GM19452 (cell line): ENCODE results near the gene FAM234A.
"Not testable (repeated sequence)": the region's sequence is repeated elsewhere in the genome, so short reads cannot be mapped to it uniquely, and the experiment has no call there.

Experiments
- ATAC-seq: cut with Tn5 transposase; IDR thresholded peaks from one replicate; pipeline ENCODE4 v1.9.1; 2021; ENCODE audit not compliant: unreplicated experiment

Gene FAM234A

GRCh38 chr16:264440-264951 lies 29.9 kb downstream of the FAM234A start:
- ATAC-seq = no peak

GRCh38 chr16:265002-265529 lies 30.4 kb downstream of the FAM234A start:
- no peak for ATAC-seq

GRCh38 chr16:265711-266110 lies 31.1 kb downstream of the FAM234A start:
- no peak for ATAC-seq

- ATAC-seq = no peak
Observed at GRCh38 chr16:266258-267164, 31.9 kb downstream of the FAM234A start.

DNA sequence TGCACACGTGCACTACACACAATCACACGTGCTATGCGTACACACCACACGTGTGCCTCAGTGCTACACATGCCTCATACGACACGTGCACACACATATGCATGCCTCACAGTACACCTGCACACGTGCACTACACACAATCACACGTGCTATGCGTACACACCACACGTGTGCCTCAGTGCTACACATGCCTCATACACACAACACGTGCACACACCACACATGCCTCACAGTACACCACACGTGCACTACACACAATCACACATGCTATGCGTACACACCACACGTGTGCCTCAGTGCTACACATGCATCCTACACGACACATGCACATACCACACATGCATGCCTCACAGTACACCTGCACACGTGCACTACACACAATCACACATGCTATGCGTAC lies 32.9 kb downstream of the FAM234A start:
- ATAC-seq = not testable (repeated sequence)

DNA sequence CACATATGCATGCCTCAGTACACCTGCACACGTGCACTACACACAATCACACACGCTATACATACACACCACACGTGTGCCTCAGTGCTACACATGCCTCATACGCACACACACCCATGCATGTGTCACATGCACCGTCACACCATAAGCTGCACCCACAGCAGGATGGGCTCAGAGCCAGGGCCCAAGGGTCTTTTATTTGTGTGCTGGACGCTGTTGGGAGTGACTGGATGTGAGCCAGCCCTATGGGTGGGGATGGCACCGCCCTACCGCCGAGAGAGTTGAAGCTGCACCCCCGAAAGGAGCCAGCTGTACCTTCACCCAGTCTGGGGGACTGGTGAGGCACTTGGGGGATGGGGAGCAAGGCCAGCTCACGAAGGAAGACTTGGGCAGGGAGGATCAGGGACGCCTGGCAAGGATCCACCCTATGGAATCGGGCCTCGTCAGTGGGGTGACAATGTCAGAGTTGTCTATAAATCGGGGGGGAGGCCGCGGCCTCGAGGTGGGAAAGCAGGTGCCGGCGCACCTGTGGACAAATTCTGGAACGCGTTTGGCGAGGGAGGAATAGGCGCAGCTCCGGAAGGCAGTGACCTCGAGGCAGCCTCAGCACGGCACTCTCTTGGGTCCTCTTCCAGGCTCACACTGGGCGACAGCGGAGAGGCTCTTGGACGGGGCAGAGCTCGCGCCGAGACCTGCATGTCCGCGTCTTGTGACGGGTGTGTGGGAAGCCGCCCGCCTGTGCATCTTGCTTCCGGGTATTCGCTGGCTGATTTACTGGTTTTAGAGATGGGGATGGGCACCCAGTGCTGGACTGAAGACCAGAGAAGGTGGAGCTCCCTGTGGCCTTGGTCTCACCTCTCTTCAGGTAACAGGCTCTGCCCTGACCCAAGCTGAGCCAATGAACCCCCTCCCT lies 33.8 kb downstream of the FAM234A start:
- no peak for ATAC-seq

DNA sequence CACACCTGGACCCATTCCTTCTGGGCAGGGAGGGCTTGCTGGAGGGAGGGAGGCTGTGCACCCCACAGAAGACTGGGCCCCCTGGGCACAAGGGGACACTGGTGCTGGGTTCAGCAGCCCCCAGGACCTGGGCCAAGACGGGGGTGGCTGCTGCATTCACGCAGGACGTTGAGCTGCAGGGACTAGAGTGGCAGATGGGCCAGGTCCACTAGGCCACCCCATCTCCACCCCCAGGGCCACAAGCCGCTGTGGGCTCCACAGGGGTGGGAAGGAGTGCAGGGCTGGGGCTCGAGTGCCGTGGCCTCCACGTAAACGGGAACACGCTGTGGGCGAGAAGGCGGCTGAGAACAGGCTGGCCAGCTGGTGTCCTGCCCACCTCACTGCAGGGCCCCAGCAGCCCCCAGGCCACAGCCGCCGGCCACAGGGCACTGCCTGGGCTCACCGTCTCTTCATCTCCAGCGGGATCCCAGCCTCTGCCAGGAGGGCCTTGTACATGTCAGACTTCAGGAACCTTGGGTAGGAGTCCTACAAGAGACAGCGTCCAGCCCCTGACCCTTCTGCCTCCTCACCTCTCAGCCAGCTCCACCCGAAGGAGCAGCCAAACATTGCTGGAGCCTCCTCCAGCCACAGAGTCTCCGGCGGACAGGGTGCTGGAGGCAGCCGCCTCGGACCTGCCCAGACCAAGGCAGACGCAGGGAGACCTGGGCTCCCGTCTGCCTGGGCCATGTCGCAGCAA lies 34.6 kb downstream of the FAM234A start:
- no peak for ATAC-seq

DNA sequence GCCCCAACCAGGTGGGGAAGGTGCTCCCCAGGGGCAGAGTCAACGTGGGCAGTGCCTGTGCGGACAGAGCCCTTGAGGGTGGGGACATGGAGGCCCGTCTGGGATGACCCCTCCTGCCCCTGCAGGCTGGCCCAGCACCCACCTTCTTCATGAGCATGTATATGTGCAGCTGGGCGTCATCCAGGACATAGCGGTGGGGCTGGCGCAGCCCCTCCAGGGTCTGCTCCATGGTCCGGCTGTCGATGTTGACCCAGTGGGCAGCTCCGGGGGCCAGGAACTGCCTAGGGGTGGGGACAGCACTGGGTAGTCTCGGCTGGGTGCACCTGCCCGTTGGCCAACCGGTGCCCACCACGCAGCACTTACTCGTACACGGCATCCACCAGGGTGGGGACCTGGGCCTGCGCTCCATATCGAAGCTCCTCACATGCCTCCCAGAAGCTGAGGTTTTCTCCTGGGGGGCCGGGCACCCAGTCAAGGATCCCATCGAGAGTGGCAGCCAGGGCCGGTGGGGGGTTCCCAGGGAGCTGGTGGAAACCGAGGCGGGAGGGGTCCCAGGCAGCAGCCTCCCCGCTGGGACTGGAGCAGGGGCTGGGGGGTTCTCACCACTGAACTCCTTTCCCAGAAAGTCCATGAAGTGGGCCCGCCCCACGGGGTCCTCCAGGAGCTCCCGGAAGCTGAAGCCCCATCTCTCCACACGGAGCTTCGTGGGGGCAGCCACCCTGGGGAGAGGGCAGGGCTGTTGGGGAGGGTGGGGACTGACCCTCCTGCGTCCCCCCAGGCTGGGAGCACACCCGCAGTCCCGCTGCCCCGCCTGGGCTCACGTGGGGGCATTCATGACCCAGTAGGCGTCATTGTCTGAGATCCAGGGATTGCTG lies 36.0 kb downstream of the FAM234A start:
- ATAC-seq = no peak

GRCh38 chr16:272633-273546 lies 38.3 kb downstream of the FAM234A start:
- ATAC-seq = no peak

- ATAC-seq = no peak
Observed at GRCh38 chr16:273547-274421, 39.2 kb downstream of the FAM234A start.

DNA sequence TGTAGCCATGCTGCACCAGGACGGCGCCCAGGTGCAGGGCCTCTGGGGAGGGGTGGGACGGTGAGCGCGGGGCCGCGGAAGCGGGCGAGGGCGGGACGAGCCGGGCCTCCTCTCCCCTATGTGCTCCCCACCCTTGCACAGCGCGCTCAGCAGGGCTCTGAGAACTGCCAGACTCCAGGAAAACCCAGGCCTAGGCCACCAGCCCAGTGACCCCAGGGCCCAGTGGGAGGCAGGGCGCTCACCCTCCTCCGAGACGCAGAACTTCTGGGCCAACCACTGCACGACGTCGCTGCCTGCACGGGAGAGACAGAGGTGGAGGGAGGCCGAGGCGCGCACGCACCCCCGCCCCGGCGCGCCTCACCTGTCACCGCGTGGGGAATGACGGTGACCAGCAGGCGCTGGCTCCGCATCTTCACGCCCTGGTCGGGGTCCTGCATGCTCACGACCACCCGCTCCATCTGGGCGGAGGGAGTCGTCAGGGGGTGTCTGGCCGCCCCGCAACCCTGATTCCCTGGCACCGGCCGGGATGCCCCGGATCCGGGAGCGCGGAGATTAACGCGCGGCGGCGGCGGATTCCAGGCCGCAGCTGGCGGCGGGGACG lies 40.5 kb downstream of the FAM234A start:
- no peak for ATAC-seq

DNA sequence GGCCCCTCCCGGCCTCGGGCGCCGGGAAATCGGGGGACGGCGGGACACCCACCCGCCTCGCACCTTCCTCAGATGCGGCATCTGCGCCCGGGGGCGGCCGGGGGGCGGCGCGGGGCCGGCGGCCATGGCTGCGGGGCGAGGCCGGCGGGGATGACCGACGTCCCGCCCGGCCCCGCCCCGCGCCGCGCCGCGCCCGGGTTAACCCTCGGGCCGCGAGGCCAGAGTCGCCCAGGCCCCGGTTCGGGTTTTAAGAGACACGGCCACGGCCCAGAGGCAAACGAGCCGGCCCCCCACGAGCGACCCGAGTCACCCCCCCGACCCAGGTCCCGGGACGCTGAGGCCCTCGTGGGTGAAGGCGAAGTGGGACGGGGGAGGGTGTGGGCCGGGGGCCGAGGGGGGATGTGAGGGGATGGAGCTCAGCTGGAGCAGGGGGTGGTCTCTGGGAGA lies 41.2 kb downstream of the FAM234A start, which contains the start of gene RGS11:
TSS of gene RGS11 (minus strand) at position 159 of the 447 bp plus-strand sequence. CDS start at position 126, 33 bp downstream.
- no peak for ATAC-seq

DNA sequence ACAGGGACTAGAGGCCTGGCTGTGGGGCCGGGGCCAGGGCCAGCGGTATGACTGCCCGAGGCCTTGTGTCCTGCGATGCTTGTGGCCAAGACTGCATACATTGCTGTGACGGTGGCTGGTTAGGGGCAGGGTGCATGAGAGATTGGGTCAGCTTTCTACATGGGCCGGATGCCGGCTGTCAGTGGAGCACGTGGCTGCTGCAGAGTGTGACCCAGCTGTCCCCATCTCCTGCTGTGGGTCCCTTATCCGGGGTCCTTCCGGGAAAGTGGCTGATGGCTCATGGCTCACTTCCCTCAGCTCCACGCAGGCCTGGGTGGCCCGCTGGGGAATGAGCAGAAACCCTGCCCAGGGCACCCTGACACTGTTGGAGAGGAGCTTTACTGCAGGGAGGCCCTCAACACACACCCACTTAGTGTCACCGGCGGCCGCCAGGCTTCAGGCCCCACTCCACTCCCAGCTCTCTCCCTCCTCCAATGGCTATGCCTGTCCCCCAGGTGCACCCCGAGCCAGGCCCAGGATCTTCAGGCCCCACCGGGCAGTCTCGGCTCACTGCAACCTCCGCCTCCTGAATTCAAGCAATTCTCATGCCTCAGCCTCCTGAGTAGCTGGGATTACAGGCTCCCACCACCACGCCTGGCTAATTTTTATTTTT lies 41.9 kb downstream of the FAM234A start:
- no peak for ATAC-seq

DNA sequence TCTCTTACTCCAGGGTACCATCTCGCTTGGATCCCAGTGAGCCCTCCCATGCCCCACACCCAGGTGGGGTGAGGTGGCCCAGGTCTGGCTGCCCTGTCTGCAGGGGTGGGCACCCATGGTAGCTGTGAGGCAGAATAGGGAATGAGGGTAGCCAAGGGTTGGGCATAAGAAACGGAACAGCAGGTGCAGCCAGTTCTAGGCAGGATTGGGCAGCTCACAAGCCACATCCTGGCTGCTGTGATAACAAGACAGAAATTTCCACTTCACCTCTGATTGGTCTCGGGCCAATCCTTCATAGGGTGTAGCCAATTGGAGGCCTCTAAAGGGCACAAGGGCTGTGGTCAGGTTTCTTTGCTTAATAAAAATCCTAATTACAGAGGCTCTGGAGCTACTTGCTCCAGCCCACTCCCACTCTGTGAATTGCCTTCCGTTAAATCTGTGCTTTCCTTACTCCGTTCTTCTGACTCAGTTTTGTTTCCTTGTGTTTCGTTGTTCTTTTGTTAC lies 44.3 kb downstream of the FAM234A start:
- ATAC-seq = no peak

DNA sequence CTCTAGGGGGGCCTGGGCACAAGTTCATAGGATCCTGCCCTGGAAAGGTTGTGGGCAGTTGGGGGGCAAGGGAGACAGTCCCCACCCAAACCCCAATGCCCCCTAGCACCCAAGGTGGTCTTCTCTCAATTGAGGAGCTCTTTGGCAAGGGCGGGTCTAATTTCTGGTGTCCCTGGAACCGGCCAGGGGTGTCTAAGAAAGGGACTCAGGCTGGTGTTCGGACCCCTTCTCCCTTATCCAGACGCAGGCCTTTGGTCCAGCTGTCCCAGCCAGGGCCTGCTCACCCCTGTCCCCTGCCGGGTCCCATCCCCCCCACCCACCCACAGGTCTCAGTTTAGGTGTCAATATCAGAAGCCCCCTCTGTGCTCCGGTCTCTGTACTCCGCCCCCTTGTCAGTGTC lies 44.9 kb downstream of the FAM234A start:
- no peak for ATAC-seq

DNA sequence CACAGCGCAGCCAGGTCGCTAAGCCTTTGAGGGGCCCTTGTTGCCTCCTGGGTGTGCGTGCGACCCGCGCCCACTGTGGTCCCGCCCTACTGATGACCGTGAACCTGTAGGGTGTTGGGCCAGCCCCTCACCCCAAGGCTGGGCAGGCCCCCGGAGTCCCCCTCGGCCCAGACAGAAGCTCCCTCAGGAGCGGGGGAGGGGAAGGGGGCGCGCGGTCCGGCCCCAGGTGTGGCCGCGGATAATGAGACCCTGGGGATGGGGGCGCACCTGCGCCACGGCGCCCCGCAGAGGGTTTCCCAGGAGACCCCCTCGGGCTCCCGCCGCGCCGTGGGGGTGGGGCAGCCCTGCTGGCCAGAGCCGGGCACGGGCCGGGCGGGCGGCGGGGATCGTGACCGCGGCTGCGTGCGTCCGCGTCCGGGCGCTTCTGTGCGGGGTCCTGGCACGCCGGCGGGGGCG lies 45.4 kb downstream of the FAM234A start:
- ATAC-seq = no peak
